Stimulated activated CD4-positive, alpha-beta T cell treated with anti-CD3 and anti-CD28 coated beads, Interleukin-4, amount 100 ng/mL, for 48 hours (primary cell): ENCODE measurements around the gene FRMD3.

Experiments used
- DNase-seq, 2 donors: peaks; one replicate each; pipeline ENCODE4 v3.0.0-alpha.2; 2020; ENCODE audit warnings: low read depth in 2 of 2

The FRMD3 gene

GRCh38 chr9:83538172-83538889, at the start of gene FRMD3:
FRMD3 (minus strand) TSS chr9:83538401; CDS start chr9:83538231, 170 bp downstream.
- peak; percentile 16 to 30 for DNase-seq

- DNase-seq: no peak
Measured at GRCh38 chr9:83584995-83585394, 46.8 kb upstream of the FRMD3 start.

GRCh38 chr9:83583151-83584014, 45.2 kb upstream of the FRMD3 start:
- peak; percentile 1 to 8 for DNase-seq

GRCh38 chr9:83582029-83582428, 43.8 kb upstream of the FRMD3 start:
- DNase-seq: no peak

GRCh38 chr9:83574482-83574881, 36.3 kb upstream of the FRMD3 start:
- DNase-seq: no peak

GRCh38 chr9:83572524-83572923, 34.3 kb upstream of the FRMD3 start:
- DNase-seq: no peak

- no peak for DNase-seq
Measured at GRCh38 chr9:83570359-83570758, 32.2 kb upstream of the FRMD3 start.

- DNase-seq: no peak
Measured at GRCh38 chr9:83569326-83569725, 31.1 kb upstream of the FRMD3 start.

GRCh38 chr9:83563360-83563759, 25.2 kb upstream of the FRMD3 start:
- DNase-seq: no peak

- DNase-seq: no peak
Measured at GRCh38 chr9:83560169-83560826, 22.1 kb upstream of the FRMD3 start.

- no peak for DNase-seq
Measured at GRCh38 chr9:83557771-83558170, 19.6 kb upstream of the FRMD3 start.

- no peak for DNase-seq
Measured at GRCh38 chr9:83557317-83557716, 19.1 kb upstream of the FRMD3 start.

GRCh38 chr9:83554278-83554677, 16.1 kb upstream of the FRMD3 start:
- DNase-seq: no peak

- no peak for DNase-seq
Measured at GRCh38 chr9:83544002-83544698, 5.9 kb upstream of the FRMD3 start.

GRCh38 chr9:83538890-83539238, 663 bp upstream of the FRMD3 start:
- DNase-seq: no peak

- no peak for DNase-seq
Measured at GRCh38 chr9:83537331-83538171, 650 bp downstream of the FRMD3 start.

GRCh38 chr9:83536332-83536731, 1.9 kb downstream of the FRMD3 start:
- no peak for DNase-seq

GRCh38 chr9:83535736-83536135, 2.5 kb downstream of the FRMD3 start:
- DNase-seq: no peak

- no peak for DNase-seq
Measured at GRCh38 chr9:83533296-83533695, 4.9 kb downstream of the FRMD3 start.

- DNase-seq: no peak
Measured at GRCh38 chr9:83526901-83527300, 11.3 kb downstream of the FRMD3 start.

- DNase-seq: no peak
Measured at GRCh38 chr9:83526211-83526610, 12.0 kb downstream of the FRMD3 start.
